DOHH2 (cell line): Measurements from ENCODE around the gene TADA1.

ENCODE experiments used
- CTCF ChIP-seq: fragments of 200-600 bp; sonication (generic); IDR thresholded peaks from one replicate; pipeline ENCODE4 v1.5.1; 2014; ENCODE audit warnings: antibody characterized with exemption, mild to moderate bottlenecking, low read depth, low read length; ENCODE audit not compliant: poor library complexity, severe bottlenecking
- EZH2phosphoT487 ChIP-seq: fragments of 200-600 bp; sonication (generic); IDR thresholded peaks from 2 replicates; pipeline ENCODE4 v1.6.1; 2017; ENCODE audit warnings: borderline replicate concordance, mild to moderate bottlenecking, antibody characterized with exemption, low read length, moderate library complexity, mixed read lengths

GRCh38 chr1:166882893-166883292 is 6.8 kb upstream of the TADA1 start:
- TF ChIP-seq CTCF (no peak), EZH2phosphoT487 (no peak)
